ENCODE measurements around the gene PGS1.

GRCh38 chr17:78347453-78347852 lies 31.0 kb upstream of the PGS1 start:
- no peak for TF ChIP-seq CTCF (IDR thresholded peaks at IDR 0.05; ENCODE audit: poor library complexity)
- no peak for TF ChIP-seq EZH2 (IDR thresholded peaks at IDR 0.05; ENCODE audit: borderline replicate concordance)
- TF ChIP-seq EZH2phosphoT487 (IDR thresholded peaks at IDR 0.05; ENCODE audit: low read depth, severe bottlenecking, unreplicated experiment), result no peak
